ENCODE results near the gene ZNF28.
"Not testable (repeated sequence)": the region's sequence is repeated elsewhere in the genome, so short reads cannot be mapped to it uniquely, and the experiment has no call there.

ZNF28 gene

DNA sequence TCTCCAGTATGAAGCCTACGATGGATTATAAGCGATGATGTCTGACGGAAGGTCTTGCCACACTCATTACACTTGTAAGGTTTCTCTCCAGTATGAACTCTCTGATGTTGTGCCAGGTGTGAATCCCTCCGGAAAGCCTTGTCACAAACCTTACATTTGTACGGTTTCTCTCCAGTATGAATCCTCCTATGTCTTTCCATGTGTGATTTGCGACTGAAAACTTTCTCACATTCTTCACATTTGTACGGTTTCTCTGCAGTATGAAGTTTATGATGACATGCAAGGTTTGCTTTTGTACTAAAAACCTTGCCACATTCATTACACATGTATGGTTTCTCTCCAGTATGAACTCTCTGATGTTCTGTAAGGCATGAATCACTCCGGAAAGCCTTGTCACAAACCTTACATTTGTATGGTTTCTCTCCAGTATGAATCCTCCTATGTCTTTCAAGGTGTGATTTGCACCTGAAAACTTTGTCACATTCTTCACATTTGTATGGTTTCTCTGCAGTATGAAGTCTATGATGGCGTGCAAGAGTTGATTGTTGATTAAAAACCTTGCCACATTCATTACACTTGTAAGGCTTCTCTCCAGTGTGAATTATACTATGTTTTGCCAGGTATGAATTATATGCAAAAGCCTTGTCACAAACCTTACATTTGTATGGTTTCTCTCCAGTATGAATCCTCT is 21.3 kb downstream of the ZNF28 start:
- H3K9ac ChIP-seq (ENCODE audit: low read depth, low read length); H3K4me1 ChIP-seq (ENCODE audit: insufficient read depth, low read length): not testable (repeated sequence)
- H3K9me3 ChIP-seq (ENCODE audit: control insufficient read depth, insufficient read depth, low read length): peaks cover 38% of the 10 kb centered on the region
- H3K36me3 ChIP-seq (ENCODE audit: insufficient read depth, low read length): peaks cover 27% of the 10 kb centered on the region

DNA sequence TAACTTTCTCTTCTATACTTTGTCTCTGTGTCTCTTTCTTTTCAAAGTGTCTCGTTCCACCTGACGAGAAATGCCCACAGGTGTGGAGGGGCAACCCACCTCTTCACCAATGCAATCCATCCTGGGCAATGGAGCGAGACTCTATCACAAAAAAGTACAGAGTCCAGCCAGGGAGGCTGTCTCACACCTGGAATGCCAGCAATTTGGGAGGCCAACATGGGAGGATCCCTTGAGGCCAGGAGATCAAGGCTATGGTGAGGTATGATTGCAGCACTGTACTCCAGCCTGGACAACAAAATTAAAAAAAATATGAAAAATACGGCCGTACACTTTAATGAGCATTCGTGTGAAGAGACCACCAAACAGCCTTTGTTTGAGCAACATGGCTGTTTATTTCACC is 32.0 kb downstream of the ZNF28 start:
- Histone ChIP-seq H3K4me1 (ENCODE audit: insufficient read depth, low read length) (no peaks in the 10 kb centered on the region), H3K9ac (ENCODE audit: low read depth, low read length) (no peak overlapping the region), H3K9me3 (ENCODE audit: control insufficient read depth, insufficient read depth, low read length) (no peaks in the 10 kb centered on the region), H3K36me3 (ENCODE audit: insufficient read depth, low read length) (no peaks in the 10 kb centered on the region; the same call in 1 of the 2 replicates)

- H3K9me3 ChIP-seq (ENCODE audit: control insufficient read depth, insufficient read depth, low read length); H3K4me1 ChIP-seq (ENCODE audit: insufficient read depth, low read length); H3K36me3 ChIP-seq (ENCODE audit: insufficient read depth, low read length): not testable (repeated sequence)
- H3K9ac ChIP-seq (ENCODE audit: low read depth, low read length): peak within 1 kb of the TSS; percentile 93
Measured at GRCh38 chr19:52786464-52787354, 34.7 kb downstream of the ZNF28 start, which contains the start of gene ZNF600. ZNF600 (minus strand) TSS chr19:52786791; CDS start chr19:52778888, 7,903 bp downstream.

DNA sequence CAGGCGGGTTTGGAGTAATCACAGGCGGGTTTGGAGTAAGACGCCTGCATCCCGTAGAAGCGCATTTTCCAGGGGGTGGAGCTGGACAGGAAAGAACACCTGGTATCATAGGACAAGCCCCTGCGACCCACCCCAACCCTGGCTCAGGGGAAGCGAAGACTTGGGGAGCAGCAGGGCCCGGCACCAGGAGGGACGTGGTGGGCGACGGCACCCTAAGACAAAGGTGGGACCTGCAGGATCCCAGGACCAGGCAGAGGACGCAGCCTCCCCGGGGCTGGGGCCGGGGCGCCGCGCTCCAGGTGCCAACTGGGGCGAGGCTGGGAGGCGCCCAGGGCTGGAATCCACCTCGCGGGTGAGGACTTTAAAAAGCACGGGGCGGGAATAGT is 35.4 kb downstream of the ZNF28 start:
- Histone ChIP-seq H3K4me1 (ENCODE audit: insufficient read depth, low read length) (no peaks in the 10 kb centered on the region), H3K36me3 (ENCODE audit: insufficient read depth, low read length) (no peaks in the 10 kb centered on the region; the same call in 1 of the 2 replicates), H3K9ac (ENCODE audit: low read depth, low read length) (peak overlapping the region; percentile 93), H3K9me3 (ENCODE audit: control insufficient read depth, insufficient read depth, low read length) (no peaks in the 10 kb centered on the region)

DNA sequence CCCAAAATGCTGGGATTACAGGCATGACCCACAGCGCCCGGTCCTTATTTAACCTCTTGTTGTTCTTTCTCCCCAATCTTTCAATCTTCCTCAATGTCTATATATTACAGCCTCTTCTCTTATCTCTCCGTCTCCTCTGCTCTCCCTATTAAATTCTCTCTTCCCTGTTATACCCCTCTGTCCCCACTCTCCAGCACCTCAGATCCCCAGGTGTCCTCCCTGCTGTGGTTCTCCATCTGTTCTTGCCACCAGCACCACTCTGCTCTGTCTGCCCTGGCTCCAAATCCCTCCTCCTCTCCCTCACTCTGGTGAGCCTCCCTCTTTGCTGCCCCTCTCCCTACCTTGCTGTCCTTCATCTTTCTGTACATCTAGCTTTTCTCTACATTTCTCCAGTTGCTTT is 35.9 kb downstream of the ZNF28 start:
- Histone ChIP-seq H3K4me1 (ENCODE audit: insufficient read depth, low read length) (no peaks in the 10 kb centered on the region), H3K36me3 (ENCODE audit: insufficient read depth, low read length) (no peaks in the 10 kb centered on the region), H3K9ac (ENCODE audit: low read depth, low read length) (peak overlapping the region; percentile 93; the same call in 1 of the 2 replicates), H3K9me3 (ENCODE audit: control insufficient read depth, insufficient read depth, low read length) (no peaks in the 10 kb centered on the region)

DNA sequence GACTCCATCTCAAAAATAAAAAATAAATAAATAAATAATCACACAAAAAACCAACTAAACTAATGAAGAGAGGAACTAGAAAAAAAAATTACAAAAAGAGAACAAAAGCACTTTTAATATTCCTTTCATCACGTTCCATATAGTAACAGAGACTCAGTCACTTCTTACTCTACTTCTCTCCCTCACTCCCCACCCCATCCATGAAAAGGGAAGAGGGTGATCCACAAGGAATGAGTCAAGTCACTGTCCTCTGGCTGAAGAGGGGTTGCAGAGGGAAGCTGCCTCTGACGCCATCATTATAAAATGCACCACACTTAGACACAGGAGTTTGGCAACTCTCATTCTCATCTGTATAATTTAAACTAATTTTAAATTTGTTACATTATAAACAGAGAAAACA is 38.6 kb downstream of the ZNF28 start:
- H3K9me3 ChIP-seq (ENCODE audit: control insufficient read depth, insufficient read depth, low read length); H3K9ac ChIP-seq (ENCODE audit: low read depth, low read length): not testable (repeated sequence)

GRCh38 chr19:52778811-52779210 is 42.6 kb downstream of the ZNF28 start:
- no peaks in the 10 kb centered on the region for H3K4me1 ChIP-seq (ENCODE audit: insufficient read depth, low read length)
- no peaks in the 10 kb centered on the region for H3K36me3 ChIP-seq (ENCODE audit: insufficient read depth, low read length)
- no peak overlapping the region for H3K9ac ChIP-seq (ENCODE audit: low read depth, low read length)
- H3K9me3 ChIP-seq (ENCODE audit: control insufficient read depth, insufficient read depth, low read length): no peaks in the 10 kb centered on the region

More for the DNA sequence above, 38.6 kb downstream of the ZNF28 start:
- H3K36me3 ChIP-seq (ENCODE audit: insufficient read depth, low read length); H3K4me1 ChIP-seq (ENCODE audit: insufficient read depth, low read length): not testable (repeated sequence)

GRCh38 chr19:52756447-52756846 is 65.0 kb downstream of the ZNF28 start:
- H3K4me1 ChIP-seq (ENCODE audit: insufficient read depth, low read length); H3K9ac ChIP-seq (ENCODE audit: low read depth, low read length); H3K36me3 ChIP-seq (ENCODE audit: insufficient read depth, low read length); H3K9me3 ChIP-seq (ENCODE audit: control insufficient read depth, insufficient read depth, low read length): not testable (repeated sequence)

DNA sequence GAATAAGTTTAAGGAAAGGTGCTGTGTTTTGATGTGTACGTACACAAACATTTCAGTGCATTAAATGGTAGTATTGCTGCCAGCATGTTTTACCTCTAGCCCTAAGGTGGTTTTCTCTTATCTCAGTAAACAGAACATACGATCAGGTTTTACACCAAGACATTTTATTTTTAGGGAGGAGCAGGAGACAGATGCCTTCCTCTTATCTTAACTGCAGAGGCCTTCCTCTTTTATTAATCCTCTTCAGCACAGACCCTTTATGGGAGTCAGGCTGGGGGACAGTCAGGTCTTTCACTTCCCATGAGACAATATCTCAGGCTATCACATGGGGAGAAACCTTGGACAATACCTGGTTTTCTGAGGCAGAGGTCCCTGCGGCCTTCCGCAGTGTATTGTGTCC is 71.7 kb downstream of the ZNF28 start:
- no peak overlapping the region for H3K9ac ChIP-seq (ENCODE audit: low read depth, low read length)
- H3K4me1 ChIP-seq (ENCODE audit: insufficient read depth, low read length): no peaks in the 10 kb centered on the region
- no peaks in the 10 kb centered on the region; the same call in 1 of the 2 replicates for H3K9me3 ChIP-seq (ENCODE audit: control insufficient read depth, insufficient read depth, low read length)
- H3K36me3 ChIP-seq (ENCODE audit: insufficient read depth, low read length): no peaks in the 10 kb centered on the region

GRCh38 chr19:52748336-52748950 is 73.0 kb downstream of the ZNF28 start:
- Histone ChIP-seq H3K9me3 (ENCODE audit: control insufficient read depth, insufficient read depth, low read length) (no peaks in the 10 kb centered on the region), H3K9ac (ENCODE audit: low read depth, low read length) (peak overlapping the region; percentile 66)

More at GRCh38 chr19:52748336-52748950, 73.0 kb downstream of the ZNF28 start:
- Histone ChIP-seq H3K4me1 (ENCODE audit: insufficient read depth, low read length) (no peaks in the 10 kb centered on the region), H3K36me3 (ENCODE audit: insufficient read depth, low read length) (no peaks in the 10 kb centered on the region)
